ELR (cell line): Measurements from ENCODE around the gene NEURL2.
"Not testable (repeated sequence)": the region's sequence is repeated elsewhere in the genome, so short reads cannot be mapped to it uniquely, and the experiment has no call there.

ENCODE experiments used
- DNase-seq: peaks from one replicate; pipeline ENCODE4 v3.0.0-alpha.2; 2015; ENCODE audit warnings: low read depth

NEURL2 gene

DNA sequence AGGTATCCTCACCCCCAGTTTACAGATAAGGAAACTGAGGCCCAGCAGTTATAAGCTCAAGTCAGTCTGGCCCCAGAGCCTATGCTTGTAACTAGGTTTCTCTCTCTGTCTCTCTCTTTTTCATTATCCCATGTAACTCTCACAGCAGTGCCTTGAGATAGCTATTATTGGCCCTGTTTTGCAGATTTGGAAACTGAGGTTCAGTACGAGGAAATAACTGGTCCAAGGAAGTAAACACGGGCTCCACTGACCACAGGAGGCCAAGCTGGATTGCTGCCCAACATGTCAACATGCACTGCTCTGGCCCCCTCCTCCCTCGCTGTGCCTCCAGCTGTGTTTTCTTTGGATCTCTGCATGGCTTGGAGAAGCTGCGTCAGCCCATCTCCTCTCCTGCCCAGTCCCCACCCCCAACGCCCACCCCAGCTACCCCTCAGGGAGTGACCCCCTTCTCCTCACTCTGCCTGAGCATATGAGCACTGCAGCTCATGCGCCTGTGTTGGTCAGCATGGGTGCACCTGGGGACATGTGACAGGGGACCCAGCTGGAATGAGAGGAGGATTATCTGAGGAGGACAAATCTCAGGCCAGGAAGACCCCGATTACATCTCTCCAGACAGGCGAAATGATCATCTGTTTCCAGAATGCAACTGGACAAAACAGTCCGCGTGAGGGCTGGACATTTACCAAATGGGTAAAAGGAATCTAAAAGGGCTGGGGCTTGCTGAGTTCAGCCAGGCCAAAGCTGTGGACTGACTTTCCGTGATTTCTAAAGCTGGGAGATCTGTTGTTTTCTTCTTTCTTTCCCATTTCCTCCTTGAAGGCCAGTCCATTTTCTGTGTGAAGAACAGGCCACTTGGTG is 28.8 kb upstream of the NEURL2 start:
- no peak for DNase-seq

DNA sequence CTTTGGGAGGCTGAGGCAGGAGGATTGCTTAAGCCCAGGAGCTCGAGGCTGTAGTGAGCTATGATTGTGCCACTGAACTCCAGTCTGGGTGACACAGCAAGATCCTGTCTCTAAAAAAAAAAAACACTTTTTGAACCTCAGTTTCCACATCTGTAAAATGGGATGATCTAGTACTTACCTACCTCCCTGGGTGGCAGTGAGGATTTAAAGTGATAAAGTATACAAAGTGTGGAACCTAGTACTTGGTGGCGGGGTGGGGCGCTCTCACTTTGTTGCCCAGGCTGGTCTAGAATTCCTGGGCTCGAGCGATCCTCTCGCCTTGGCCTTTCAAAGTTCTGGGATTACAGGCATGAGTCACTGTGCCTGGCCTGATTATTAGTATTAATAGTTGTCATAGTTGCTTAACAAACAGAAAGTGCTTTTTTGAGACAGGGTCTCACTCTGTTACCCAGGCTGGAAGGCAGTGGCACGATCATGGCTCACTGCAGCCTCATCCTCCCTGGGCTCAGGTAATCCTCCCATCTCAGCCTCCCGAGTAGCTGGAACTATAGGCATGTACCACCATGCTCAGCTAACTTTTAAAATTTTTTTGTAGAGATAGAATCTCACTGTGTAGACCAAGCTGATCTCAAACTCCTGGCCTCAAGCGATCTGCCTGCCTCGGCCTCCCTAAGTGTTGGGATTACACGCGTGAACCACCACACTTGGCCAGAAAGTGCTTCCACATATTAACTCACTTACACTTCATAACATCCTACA is 27.9 kb upstream of the NEURL2 start:
- no peak for DNase-seq

DNA sequence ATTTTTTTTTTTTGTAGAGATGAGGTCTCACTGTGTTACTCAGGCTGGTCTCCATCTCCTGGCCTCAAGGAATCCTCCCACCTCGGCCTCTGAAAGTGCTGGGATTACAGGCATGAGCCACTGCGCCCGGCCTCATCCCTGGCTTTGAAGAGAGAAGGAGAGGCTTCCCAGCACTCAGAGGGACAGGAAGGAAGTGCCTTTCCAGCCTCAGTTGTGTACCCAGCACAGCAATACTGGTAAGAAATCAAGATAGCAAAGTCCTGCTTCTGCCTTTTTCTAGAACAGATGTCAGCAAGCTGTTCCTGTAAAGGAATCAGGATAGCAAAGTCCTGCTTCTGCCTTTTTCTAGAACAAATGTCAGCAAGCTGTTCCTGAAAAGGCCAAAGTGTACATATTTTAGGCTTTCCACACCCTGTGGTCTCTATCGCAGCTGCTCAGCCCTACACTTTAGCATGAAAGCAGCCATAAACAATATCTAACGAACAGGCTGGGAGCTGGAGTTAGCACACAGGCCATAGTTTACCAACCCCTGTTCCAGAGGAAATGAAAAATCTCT is 27.3 kb upstream of the NEURL2 start:
- no peak for DNase-seq

DNA sequence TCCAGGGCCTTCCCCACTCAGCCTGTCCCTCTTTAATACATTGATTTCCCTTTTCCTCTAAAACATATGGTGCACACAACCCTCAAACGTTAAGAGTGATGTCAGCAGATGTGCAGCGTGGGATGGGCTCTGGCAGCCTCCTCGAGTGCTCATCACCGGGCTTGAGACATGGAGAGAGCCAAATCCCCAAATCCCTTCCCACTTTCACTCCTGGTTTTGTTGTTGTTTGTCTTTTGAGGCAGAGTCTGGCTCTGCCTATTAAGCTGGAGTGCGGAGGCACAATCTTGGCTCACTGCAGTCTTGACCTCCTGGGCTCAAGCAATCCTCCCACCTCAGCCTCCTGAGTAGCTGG is 26.8 kb upstream of the NEURL2 start:
- no peak for DNase-seq

DNA sequence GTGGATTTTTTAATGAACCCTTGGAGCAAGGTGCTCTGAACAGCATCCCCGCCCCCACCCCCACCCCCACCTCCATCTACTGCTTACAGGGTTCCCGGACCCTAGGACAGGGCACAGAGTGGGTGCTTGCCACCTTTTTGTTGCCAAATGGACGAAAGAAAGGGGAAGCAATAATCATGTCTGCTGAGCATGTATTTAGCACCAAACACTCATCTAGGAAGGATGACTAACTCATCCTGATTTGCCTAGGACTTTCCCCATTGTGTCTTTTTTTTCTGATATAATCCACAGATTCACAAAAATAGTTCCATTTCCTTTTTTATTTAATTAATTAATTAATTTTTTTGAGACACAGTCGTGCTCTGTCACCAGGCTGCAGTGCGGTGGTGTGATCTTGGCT is 22.1 kb upstream of the NEURL2 start:
- DNase-seq: peak; percentile 54

DNA sequence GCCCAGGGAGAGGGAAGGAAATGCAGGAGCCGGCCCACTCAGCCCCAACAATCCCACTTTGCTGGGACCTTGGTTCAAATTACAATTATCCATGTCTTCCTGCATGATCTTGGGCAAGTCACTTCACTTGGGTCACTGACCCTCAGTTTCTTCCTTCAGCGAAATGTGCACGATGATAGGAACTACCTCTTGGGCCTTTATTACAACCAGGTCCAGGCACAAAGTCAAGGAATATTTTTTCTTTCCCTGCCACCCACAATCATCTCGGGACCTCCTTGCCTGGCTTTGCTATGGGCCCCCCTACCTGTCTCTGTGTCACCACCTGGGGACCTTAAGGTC is 21.3 kb upstream of the NEURL2 start:
- DNase-seq: no peak

DNA sequence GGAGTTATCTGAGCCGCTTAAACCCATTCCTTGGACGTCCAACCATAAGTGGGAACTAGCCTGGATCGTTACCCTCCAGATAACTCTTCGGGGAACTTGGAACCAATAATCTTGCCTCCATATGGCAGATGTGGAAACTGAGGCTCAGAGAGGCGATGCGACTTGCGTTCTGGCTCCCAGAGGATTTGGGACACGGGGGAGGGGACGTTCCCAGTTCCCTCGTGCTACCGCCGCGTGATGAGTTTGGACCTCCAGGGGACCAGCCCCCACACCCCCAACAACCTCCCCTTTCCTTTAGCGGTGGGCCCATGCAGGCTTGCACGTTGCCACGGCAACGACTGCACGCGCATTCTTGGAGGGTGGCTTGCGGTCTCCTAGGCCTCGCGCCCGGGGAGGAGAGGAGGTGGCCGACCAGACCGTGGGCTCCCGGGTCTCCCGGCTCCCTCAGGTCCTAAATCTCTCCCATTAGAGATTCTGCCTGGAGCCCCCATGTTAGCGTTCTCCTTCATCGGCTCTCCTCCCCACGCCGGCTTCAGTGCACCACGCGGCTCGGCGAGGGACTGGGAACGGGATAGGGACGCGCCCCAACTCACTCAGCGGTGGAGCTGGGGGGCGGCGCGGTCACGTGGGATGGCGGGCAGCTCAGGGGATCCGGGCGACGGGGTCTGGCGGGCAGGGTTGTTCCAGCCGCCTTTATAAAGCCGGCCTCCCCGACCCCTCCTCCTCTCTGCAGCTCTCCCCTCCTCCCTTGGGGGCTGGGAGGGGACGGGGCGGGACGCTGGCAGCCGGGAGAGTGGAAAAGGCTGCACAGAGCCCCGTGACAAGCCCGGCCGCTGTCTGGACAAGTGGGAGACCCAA is 20.7 kb upstream of the NEURL2 start, which contains the start of gene PLTP:
Gene PLTP (minus strand): TSS at position 670 of the 858 bp plus-strand sequence. CDS start 703 bp downstream, outside the sequence.
- DNase-seq: peak; percentile 63

DNA sequence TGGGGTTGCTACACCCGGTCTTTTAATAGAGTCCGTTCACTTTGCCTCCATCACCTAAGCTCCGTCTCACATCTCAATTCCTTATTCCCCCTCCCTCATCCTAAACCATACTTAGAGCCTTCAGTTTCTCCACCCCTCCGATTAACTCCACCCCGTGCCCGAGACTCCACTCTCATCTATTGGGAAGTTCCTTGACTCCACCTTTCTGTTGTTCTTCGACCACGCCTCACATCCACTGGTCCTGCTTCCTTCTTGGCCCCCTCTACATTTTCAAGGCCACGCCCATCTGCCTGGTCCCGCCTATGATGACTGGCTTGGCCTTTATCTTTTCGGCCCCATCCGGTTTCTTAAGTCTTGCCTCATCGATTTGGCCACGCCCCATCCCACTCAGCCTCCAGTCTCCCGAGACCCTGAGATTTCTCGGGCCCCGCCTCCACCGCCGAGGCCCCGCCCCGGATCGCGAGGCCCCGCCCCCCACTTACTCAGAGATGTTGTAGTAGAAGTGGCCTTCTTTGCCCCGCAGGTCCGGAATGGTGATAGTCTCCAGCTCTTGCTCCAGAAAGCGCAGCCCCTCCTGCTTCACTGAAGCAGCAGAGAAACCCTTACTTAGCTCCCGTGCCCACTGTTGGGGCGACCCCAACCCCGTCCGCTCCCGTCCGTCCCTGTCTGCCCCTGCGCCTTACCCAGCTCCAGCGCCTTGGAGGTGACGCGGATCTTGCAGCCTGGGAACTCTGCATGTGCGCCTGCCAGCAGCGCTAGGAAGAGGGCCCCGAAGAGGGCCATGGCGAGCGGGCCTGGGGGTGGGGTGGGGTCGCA is 19.9 kb upstream of the NEURL2 start:
- DNase-seq: peak; percentile 100

DNA sequence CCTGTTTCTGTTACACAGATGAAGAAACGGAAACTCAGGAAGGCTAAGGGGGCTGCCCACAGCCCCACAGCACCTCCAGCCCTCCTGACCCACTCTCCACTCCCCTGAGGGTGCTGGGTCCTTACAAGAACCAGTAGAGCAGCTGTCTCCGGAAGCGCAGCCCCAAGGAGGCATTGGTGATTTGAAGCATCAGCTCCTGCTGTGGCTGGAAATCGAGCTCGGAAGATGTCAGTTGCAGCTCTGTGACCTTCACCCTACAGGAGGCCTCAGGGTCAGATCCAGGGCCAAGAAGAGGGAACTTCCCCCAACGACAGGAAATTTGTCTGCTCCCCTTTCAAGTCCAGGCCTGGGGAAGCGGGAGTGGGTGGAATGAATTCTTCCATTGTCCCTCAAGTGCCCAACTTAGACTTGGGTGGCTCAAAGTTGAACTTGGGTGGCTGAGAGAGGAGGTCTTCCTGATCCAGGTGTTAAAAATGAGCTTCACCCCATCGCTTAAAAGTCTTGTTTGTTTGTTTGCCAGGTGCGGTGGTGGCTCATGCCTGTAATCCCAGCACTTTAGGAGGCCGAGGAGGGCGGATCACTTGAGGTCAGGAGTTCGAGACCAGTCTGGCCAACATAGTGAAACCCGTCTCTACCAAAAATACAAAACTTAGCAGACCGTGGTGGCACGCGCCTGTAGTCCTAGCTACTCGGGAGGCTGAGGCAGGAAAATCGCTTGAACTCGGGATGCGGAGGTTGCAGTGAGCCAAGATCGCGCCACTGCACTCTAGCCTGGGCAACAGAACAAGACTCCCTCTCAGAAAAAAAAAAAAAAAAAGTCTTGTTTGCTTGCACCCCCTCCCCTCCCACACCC is 19.0 kb upstream of the NEURL2 start:
- DNase-seq: no peak

DNA sequence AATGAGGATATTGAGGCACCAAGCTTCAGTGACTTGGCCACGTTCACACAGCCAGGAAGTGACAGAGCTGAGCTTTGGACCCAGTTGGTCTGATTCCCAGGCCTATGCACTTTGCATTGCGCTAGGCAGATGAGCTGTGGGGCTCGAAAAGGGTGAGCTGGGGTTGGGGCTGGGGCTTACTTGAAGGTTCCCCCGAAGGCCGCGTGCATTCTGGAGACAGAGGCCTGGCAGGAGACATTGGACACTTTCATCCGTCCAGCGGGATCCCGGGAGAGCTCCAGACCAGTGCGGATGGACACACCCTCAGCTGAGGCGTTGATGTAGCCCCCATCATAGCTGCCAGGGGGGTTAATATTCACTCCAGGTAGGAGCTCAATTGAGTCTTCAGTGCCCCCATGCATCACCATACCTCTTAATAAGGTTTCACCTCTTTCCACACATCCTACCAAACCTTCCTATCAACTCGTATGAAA is 18.4 kb upstream of the NEURL2 start:
- DNase-seq: no peak

DNA sequence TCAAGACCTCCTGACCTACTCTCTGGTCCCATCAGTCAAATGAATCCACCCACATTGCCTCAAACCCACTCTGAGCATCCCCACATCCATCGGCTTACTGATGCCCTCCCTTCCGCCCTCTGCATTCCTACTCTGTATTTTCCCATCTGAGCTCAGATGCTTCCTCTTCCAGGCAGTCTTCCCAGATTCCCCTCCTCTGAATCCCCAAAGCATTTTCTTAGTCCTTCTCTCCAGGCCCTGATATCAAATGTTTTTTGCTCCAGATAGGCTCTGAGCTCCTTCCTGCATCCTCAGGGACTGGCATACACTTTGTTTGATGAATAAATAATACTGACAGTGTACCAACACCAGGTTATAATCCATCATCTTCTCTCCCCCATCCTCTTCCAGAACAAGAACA is 17.1 kb upstream of the NEURL2 start:
- DNase-seq: no peak

DNA sequence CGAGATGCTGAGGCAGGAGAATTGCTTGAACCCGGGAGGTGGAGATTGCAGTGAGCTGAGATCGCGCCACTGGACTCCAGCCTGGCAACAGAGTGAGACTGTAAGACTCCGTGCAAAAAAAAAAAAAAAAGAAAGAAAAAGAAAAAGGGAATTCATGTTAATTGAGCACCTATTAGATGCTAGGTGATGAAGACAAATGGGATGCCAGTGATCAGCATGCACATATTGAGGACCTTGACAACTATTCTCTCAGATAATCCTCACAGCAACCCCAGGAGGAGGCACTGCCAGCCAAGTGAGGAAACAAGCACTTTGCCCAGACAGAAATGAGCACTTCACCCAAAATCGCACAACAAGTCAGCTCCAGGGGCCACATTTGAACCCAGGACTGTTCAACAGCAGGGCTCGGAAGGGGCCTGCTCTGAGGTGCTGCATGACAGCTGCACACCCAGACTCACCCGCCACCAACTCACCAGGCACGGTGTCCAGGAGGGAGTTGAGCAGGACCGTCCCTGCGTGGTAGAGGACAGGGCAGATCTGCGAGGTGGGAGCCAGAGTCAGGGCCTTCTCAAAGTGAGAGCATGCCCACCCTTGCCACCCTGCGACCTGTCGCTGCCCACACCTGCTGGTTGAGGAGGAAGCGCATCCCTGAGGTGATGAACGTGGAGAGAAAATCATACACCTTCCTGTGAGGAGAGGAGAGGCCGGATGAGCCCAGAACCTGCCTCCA is 16.4 kb upstream of the NEURL2 start:
- DNase-seq: no peak

DNA sequence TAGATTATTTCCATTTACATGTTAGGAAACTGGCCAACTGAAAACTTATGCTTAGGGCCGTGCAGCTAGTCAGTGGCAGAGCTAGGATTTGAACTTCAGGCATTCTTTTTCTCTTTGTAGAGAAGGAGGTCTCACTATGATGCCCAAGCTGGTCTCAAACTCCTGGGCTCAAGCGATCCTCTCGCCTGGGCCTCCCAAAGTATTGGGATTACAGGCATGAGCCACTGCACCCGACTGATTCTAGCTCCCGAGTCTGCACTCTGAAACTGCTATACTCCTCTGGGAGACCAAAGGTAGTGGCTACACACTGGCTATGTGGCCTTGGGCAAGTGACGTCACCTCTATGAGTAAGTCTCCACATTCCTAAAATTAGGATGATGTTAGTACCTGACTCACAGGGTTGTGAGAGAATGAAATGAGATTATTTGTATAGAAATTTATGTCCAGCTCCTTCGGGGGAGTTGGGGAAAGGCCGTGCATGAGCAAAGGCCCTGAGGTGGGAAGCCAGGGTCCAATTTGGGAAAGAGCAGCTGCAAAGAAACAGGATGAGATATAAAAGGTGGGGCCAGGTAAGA is 14.6 kb upstream of the NEURL2 start:
- peak; percentile 100 for DNase-seq

DNA sequence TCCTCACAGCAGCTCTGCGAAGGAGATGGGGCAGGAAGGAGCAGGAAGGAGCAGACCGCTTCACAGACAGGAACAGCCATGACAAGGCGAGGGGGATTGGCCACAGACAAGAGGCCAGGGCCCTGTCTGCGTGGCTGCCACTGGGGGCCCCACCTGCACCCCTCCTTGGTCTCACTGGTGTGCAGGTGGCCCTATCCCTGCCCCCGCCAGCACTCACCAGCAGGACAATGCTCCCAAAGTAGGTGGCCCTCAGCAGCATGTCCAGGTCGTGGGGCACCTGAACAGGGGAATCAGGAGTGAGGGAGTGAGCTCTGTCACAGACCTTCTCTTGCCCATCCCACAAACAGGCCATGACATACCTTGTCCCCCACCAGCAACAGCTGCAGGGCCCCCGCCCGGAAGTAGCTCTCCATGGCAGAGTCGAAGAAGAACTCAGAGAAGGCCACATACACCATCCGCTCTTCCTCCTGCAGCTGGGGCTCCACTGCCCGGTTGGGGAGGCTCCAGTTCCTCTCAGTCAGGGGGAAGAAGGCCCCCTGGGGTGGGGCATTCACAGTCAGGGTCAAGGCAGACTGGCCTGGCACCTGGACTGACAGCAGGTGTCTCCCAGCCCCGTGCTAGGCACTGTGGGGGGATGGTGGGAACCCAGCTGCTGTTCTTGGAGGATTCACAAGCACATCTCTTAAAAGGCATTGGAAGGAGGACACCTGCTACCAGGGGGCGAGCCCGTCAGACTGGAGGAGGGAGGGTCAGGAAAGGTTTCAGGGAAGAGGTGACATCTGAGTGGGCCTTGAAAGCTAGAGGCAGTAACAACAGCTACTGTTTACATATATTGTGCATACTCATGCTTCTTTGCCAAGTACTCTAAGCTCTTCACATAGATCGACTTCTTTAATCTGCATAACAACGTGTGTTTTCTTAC is 13.8 kb upstream of the NEURL2 start:
- DNase-seq: peak; percentile 44

DNA sequence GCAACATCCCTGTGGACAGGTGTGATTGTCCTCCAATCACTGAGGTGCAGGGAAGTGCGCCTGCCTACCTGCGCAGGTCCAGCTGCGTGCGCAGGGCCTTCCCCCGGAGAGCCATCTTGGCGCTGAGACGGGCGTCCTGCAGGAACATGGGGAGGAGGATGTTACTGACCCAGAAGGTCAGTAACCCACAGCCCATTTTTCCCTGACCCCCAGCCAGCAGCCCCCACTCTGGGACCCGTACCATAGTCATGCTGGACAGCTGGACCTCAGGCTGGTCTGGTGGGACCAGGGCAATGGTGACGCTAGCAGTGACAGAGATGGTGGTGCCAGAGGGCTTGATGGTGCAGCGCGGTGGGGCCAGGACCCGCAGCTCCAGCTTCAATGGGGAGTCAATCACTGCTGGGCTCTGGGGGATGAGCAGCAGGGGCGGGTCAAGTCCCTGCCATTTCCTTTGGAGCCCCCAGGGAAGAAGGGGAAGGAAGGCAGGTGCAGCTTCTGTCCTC is 11.2 kb upstream of the NEURL2 start:
- no peak for DNase-seq

DNA sequence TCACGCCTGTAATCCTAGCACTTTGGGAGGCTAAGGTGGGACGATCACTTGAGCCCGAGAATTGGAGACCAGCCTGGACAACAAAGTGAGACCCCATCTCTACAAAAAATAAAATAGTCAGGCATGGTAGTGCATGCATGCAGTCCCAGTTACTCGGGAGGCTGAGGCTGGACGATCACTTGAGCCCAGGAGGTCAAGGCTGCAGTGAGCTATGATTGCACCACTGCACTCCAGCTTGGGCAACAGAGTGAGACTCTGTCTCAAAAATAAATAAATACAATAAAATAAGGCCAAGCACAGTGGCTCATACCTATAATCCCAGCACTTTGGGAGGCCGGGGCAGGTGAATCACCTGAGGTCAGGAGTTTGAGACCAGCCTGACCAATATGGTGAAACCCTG is 10.3 kb upstream of the NEURL2 start:
- not testable (repeated sequence) for DNase-seq

DNA sequence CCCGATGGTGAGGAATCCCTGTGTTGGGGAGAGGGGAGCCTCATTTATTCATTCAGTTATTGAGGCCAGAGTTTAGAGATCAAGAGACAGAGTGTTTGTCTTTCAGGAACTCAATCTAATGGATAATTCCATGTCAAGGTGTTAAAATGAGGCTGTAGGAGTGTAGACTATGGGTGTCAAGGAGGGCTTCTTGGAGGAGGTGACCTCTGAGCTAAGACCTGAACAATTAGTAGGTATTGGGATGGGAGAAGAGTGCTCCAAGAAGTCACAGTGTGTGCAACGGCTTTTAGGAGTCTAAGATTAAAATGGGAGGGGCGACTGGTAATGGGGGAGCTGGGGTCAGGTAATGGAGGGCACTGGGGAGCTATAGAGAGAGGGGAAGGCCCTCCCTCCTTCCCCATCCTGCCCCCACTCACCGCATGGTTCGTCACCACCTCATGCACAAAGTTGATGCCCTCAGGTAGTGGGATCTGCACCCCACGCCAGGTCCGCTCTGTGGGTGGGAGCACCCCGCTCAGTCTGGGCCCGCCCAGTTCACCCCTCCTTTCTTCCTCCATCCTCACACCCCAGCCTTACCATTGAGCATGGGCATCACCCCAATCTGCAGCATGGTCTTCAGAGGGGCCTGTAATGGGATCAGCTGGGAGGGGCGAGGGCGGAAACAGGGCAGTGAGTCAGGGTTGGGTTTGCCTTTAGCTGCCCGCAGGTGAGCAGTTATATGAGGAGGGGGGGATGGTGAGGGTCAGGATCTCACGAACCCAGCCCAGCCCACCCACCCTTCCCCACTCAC is 8.2 kb upstream of the NEURL2 start:
- DNase-seq: no peak
